ENCODE results near the gene NKX2-3.

NKX2-3 gene

DNA sequence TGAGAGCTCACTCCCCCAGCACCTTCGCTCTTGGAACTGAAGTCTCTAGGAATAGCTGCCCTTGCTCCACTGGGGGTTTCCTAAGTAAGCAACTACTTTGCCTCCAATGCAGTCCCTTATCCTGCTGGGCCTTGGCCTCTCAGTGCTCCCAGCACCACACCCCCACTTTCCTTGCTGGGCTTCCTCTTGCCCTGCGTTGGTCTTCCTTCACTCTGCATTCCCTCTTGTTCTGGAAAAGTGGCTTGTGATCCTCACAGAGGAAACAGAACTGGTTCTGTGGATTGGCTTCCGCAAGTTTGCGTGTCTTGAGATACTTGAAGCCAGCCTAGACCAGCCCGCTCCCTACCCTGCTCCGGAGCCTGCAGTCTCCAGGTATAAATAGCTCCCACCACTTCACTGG, 6.4 kb downstream of the NKX2-3 start:
- no peak for DNase-seq

DNA sequence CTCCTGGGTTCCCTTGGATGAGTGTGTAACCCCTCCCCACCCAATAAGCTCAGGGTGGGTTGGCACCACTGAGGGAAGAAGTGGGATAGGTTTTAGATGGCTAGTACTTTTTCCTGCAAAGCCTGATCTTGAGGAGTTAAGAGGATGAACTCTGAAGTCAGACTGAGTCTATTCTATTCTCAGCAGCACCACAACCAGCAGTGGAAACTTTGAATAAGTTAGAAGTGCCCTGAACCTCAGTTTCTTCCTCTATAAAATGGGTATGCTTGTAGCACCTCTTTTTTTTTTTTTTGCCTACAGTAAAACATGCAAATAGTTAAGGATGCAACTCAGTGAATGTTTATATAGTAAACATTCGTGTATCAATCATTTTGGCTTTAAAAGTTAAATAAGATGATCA, 7.1 kb downstream of the NKX2-3 start:
- DNase-seq, result no peak

DNA sequence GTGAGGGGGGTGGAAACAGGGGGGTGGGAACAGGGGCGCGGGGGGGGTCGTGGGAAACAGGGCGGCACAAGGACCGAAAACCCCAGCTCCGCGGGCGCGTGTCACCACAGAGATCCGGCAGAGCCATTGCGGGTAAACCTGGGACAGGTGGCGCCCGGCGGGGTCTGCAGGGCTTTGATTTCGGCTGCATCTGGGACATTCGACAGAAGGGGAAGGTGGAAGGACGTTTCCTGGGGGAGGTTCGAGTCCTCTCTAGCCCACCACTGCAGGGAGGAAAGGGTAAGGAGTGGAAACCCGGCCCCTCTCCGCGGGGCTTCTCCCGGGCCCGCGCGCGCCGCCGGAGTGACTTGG, 7.5 kb downstream of the NKX2-3 start:
- DNase-seq, result no peak

DNA sequence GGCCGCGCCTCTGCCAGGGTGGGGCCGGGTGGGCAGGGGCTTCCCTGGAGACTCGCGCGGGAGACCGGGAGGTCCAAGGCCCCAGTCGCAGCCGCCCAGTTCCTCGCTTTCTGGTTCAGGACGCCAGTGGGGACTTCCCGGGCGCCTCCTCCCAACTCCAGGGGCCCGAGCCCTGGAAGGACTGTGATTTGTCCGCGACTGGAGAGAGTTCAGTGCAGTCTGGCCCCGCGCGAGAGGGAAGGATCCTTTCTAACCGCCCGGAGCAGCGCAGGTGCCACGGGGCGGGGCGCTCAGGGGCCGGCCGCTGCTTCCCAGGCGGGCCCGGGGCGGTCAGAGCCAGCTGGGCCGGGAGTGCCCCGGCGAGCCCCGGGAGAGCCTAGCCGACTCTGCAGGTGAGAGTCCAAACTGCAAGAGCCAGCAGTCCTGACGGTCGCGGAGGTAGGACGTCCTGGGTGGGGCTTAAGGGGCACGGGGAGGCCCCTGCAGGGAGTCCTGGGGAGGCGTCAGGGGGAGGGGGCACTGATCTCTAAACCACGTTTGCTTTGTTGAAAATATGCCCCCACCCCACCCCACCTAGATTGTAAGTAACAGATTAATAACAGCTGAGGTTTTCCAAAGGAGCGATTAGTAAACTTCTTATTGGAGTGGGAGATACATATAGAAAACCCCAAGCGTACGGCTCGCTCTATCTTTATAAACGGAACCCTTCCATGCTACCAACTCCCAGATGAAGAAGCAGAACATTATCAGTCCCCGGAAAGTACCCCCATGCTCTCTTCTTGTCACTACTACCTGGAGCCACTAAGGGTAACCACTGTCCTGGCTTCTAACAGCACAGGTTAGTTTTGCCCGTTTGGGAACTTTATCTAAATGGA, 8.2 kb downstream of the NKX2-3 start:
- DNase-seq, result no peak

DNA sequence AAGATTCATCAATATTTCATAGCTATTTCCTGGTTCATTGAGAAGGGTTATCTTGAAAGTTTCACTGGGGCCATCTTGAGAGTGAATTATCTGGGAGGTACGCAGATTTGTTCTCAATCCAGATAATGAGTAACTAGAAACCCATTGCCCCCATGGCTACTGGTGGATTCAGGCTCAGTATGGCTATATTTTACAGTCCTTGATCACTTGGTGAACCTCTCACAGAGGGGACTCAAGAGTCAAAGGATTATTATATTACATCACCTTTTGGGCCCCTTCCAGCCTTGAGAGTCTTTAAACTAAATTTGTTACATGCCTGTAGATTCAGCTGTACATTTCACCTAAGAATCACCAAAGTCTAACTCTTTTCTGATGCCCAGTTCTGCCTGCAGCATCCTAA, 11.6 kb downstream of the NKX2-3 start:
- DNase-seq, result no peak

DNA sequence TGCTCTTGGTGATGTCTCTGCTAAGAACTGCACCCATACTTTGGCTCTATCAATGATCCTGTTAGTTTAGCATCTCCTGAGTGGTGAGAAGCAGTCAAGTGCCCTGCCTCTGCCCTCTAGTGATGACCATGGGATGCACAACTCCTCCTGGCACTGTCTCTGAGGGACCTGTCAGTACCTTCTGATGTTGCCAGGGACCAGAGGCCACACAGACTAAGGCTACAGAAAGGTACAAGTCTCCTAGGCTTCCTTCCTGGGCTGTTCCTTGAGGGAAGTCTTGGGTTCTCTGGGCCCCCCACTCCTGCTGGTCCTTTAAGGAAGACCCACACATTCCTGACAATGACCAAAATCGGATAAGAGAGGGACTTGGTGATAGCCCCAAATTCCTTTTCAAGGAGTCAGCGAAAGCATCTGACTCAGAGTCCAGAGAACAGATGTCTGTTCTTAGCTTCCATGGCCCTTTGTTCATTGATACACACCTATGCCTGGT, 15.3 kb downstream of the NKX2-3 start:
- DNase-seq, result no peak

DNA sequence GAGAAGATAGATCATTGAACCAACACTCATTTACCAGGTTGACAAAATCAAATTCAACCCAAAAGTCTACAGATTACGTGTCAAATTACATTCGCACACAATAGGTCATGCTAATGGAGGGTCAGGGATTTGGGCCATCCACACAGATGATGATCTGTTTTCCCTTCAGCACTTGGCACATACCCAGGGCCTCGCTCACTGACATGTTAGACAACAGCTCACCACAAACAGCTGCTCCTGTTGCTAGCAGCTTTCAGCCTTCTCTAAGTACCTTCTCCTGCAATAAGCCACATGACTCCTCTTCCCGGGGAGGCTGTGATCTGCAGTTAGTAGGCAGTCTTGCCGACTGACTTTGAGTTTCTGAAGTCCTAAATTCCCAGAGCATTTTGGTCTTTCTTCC, 18.4 kb downstream of the NKX2-3 start:
- no peak for DNase-seq

DNA sequence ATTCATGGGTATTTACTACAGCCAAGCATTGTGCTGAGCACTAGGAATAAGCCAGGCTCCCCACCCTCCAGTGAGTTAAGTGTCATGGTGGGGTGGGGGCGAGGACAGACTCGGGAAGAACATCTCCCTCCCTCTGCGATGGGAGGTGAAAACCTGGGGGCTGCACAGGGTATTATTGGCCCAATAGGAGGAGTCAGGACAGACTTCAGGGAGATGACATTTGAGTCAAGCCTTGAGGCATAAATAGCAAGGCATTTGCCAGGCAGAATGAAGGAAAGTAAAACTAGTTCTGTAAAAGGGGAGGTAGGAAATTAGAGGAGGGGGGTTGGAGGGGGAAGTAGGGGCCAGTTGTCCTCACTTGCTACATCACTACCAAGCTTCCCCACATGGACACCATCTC, 18.9 kb downstream of the NKX2-3 start:
- no peak for DNase-seq

DNA sequence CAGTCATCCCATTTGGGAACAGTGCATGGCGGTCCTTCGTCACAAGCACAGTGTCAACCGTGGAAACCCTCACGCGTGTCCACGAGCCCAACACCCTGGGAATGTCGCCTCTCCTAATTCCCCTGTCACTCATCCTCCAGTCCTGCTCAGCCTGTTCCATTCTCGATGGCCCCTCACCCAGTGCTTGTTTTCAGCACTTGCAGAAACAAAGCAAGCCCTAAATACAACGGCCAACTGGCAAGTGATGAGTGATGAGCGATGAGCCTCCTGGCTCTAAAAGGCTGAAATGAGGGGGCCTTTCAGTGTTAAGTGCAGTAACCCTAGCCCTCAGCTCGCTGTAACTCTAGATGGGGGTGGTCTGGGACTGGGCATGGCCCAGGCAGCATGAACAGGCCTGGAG, 22.6 kb downstream of the NKX2-3 start:
- DNase-seq, result no peak

DNA sequence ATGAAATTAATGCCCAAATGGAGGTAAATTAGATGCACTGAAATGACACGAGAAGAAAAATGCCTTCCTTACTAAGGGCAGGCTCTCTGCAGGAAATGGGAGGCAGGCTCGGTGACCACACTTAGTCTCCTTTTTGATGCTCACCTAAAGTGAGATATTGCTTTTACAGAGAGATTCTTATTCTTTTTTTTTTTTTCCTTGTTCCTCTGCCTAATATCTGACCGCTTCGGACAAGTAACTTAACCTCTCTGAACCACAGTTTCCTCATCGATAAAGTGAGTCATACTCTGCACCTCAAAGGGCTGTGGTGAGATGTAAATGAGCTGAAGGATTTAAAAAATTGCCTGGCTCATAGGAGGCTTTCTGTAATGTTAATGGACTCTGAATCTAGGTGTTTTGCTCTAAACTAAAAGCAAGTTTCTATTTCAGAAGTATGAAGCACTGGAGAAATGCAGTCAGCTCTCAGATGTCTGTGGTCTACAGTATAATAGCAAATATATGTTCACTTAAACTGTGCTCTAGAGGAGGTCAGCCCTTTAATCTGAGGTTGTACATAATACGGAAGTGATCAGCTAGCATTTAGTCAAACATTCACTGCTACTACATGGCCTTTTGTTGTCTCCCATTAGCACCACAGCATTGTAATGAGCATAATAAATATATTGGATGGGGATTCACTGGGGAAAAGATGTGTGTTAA, 23.2 kb downstream of the NKX2-3 start:
- DNase-seq, result no peak

DNA sequence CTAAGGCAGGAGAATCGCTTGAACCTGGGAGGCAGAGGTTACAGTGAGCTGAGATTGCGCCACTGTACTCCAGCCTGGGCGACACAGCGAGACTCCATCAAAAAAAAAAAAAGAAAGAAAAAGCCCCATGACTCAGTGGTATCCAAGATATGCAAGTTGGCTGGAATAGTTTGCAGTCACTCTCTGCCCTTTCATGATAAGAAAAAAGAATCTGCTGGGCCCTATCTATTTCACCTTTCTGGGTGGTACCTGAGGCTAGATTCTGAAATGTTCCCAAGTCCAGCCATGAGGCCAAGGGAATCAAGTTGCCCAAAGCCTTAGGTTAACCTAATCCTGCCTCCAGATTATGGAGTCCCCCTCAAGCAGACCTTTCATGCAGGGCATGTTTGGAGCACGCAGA, 24.3 kb downstream of the NKX2-3 start:
- no peak for DNase-seq

DNA sequence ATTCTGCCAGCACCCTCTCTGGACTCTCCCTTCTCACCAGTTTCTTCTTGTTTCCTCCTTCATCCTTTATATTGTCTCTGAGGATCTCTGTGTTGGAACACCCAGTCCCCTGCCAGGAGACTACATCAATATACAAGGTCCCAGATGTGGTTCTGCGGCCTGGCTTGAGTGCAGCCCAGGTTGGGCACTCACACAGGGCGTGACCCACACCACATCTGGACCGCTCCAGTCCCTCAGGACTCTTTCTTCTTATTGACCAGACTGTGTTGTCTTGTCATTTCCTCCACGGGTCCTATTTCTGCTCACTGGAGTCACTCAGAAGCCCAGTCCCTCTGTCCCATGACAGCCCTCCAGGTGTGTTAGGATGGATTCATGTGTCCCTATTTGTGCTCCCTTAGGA, 26.0 kb downstream of the NKX2-3 start:
- no peak for DNase-seq

DNA sequence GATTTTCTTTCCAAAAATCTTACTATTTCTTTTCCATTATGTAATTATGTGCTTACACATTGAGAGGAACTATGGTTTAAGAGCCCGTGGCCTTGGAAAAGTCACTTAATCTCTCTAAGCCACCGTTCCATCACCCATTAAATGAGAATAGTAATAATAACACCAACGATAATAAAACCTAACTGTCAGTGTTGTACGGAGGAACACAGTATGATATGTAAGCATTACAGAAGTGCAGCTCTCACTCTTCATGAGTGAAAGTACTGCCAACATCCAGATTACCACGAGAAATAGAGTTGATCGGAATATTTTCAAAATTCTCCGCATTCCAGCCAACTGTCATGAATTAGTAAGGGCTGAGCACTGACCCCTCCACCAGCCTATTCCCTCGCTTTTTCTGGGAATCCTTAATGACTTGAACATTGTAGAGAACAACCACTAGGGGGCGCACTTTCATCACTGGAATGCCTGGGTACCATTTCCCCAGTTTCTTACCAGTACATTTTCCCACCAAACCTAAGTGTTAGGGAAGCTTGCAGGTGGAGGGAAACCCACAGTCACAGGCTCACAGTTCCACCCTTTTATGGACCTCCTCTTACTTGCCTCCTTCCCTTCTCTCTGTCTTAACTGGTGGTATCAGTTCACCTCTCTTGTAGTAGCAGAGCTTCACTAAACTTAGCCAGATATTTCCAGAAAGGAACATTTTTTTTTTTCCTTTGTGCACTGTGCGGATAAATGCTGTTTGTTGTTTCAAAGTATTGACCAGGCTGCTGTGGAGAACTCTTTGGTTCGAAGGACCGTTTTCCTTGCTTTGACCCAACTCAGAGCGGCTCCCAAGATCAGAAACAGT, 27.8 kb downstream of the NKX2-3 start:
- peak in 1 of 4 experiments; percentile 5 for DNase-seq

DNA sequence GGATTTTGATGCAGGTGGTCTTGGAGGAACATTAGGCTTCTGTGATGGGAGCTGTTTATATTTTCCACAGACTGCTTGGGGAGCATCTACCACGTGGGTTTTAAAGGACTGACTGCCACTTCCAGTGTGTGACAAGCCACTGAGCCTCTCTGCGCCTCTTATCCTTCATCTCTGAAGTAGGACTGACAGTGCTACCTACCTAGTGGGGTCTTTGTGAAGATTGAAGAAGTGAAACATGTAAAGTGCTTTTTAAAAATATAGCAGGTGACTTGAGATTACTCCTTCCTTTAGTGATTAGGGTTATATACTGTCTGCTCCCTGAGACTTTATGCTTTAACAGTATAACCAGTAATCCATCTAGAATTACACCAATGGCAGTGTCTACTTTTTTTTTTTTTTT, 29.9 kb downstream of the NKX2-3 start:
- DNase-seq, result no peak

DNA sequence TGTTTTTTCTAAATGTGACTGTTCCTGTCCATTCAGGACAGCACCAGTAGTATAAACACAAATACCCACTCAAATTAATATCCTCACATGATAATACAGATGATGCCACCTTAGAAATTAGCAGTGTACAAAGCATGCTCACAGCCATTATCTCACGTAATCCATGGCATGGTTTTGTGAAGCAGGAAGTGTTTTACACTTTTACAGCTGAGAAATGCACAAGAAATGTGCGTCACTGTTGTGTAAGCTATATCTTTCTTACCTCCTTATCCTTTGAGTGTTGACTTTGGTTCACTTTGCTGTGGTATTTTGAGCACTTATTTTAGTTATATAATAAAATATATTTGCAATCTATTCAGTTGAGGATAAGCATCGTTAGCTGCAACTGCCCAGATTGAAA, 31.6 kb downstream of the NKX2-3 start:
- no peak for DNase-seq

DNA sequence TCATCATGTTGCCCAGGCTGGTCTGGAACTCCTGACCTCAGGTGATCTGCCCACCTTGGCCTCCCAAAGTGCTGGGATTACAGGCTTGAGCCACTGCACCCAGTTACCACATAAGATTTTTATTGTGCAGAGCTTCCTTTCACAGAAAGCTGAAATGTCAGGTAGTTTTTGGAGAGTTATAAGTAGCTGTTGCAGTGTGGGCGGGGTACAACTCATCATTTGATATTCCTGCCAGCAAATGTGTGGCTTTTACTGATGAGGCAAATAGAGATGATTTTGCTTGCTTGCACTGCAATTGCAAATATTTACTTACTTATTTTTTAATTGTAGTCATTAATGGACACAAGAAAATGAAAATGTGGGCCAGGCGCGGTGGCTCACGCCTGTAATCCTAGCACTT, 32.4 kb downstream of the NKX2-3 start:
- no peak for DNase-seq

DNA sequence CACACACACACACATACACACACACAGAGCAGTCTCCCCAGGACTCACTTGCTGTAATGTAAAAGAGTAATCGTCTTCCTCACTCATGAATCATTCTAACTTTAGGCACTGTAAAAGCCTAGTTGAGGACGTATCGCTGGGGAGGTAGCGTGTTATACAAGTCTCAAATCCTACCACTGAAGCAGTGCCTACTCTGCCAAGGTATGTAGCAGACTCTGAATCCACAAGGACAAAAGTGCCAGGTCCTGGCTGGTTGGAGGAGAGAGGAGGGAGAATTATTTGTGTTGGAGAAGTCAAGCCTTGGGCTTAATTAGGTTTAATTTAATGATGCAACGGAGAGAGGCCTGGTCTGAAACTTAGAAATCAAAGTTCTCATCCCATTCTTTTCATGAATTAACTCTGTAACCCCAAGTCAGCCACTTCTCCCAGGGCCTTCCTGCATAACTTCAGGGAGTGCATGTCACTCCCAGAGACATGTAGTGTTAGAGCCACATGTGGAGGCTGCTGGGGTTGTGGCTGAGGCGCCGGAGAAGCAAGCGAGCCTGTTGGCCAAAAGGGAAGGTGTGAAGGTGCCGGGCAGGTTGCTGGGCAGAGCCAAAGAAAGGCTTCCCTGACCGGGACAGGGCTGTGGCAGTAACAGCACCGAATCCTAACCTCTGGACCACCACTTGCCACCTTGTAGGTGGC, 36.7 kb downstream of the NKX2-3 start:
- no peak for DNase-seq

DNA sequence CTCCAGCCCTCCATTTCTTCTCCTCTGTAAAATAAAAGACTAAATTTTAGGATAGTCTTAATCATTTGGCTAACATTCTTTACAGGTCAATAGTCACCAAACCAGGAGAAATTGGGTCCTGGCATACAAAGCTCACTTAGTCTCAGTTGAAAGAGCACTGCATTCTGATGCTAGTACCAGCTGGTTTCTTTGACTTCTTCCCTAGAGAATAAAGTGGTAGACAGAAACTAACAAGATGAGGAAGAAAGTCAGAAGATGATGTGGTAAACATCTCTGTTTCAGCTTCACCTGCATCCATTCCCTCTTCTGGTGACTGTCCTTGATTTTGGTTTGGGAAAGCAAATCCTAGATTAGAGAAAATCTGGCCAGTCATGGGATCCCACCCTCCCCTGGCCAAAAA, 37.2 kb downstream of the NKX2-3 start:
- no peak for DNase-seq

DNA sequence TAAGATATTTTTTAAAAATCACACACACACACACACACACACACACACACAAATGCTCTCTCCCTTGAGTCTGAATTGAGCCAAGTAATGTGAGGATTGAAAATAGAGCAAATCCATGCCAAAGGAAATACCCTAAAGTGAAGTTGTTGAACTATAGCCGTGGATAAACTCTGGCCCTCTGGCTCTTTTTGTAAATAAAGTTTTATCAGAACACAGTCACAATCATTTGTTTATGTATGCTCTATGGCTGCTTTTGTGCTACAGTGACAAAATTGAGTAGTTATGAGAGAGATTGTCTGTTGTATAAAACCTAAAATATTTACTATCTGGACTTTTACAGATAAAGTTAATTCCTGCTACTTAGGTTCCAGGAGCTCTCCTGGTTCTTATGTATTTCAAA, 39.1 kb downstream of the NKX2-3 start:
- no peak for DNase-seq

DNA sequence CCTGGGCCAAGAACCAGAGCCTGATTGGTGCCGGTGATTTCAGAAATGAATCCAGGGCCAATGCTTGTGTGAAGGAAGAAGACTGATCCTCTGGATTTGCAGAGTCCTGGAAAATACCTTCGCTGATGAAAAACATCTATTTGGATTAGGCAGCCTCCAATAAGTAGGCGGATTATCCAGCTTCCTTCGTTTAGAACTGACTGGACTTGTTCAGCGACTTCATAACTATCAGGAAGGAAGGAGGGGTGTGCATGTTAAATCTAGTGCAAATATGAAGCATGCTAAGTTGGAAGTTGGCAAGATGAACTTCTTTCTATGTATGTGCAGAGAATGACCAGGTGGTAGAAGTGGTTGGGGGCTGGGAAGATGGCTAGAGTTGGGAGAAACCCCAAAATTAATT, 41.0 kb downstream of the NKX2-3 start:
- no peak for DNase-seq

DNA sequence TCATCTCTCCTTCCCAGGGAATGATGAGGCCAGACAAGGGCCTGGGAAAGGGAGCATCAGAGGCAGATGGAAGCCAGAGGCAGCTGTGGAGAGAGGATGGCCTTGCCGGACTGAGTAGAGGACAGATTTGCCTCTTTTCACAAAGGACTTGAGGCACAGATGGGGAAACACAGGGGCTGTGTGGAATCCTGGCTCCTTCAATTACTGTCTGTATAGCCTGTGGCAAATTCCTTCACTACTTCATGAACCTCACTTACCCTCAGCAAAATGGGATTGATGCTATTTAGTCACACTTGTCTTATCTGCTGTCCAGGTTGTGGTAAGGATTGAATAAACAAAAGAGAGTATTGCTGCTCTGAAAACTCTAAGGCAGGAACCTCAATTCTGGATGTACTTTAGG, 47.2 kb downstream of the NKX2-3 start:
- DNase-seq, result no peak

DNA sequence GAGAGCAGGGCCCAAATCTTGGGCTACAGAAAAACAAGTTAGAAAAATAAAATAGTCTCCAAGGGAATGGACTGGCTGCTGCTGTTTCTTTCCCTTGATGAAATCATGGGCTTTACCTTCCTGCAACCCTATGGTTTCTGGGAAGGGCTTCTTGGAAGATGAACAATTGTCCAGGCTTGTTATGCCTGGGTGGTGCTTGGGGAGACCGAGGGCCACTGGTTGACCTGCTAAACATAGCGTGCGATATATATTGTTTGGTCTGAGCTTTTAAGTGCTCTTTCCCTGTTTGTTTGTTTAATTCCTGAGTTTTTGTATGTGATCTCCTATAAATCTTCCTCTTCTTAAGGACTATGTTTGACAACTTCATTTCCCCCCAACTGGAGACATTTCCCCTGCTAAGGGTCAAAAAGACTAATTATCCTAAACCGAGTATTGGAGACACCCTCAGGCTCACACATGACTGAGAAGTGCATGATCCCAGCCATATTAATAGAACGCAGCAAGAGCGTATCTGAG, 49.6 kb downstream of the NKX2-3 start:
- DNase-seq, result no peak

DNA sequence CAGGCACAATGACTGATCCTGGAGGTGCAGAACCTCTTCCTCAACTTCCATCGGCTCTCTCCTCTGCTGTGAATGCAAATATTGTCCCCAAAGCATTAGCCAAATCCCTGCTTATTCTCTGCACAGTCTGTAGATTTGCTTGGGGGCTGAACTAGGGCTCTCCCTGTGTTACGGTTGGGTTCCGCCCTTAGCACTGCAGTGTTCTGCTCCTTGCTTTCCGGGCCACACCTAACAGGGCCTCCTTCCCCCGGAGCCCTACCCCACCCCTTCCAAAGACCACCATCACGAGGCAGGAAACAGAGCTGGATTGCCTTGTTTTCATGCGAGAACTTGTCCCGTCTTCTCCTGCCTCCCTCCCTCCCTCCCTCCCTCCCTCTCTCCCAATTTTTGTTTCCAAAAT, 50.9 kb downstream of the NKX2-3 start:
- no peak for DNase-seq
